Ureter (tissue), 1 donor: Measurements from ENCODE around the gene ZGRF1. TPM values are rescaled to one million over a fixed set of nuclear protein-coding genes. Genes with fewer than 3 reads are reported as not detected.
A peak's percentile ranks its signal among the peaks of the same experiment; 100 is the strongest.
"Not testable (repeated sequence)": the region's sequence is repeated elsewhere in the genome, so short reads cannot be mapped to it uniquely, and the experiment has no call there.

Experiments used
- DNase-seq: peaks from one replicate; pipeline ENCODE4 v3.0.0-alpha.2; 2020; ENCODE audit warnings: low spot score
- total RNA-seq: library from RNA; stranded (reverse); gene quantifications from one replicate; pipeline ENCODE4 v1.2.4, GENCODE V29; 2023
- donor health status: DM: yes; HTN: yes; CAD: no.

Gene ZGRF1
- total RNA-seq, 1 donor from 2014 or later, result 6.2 TPM

DNA sequence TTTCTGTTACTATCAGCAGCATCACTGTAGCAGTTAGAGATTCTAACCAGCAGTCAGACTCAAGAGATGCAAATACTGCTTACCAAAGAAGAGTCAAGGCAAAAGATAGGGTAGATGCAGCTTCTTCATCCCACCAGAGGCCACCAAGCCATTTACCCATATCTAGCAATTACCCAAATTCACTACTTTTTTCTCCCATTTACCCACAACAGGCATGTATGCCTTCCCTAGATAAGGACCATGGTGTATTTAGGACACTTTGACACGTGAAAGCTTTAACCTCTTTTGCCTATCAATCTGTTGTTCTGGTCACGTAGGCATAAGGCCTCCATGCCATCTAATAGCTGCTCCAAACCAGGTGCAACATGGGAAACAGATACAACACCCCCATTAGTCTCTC lies 5.8 kb upstream of the ZGRF1 start:
- DNase-seq, result no peak

DNA sequence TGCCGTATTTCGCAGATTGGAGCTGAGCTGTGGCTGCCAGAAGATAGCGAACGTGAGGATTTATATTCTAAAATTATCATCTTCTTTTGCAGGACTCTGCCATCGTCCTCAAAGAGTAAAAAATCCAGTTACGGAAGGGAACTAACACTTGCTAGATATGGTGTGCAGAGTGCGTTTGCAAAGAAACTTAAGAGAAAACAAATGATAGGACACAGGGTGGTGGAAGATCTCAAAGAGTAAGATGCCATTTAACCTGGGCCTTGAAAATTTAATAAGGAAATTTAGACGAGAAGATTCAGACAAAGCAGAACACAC lies 800 bp upstream of the ZGRF1 start:
- no peak for DNase-seq

DNA sequence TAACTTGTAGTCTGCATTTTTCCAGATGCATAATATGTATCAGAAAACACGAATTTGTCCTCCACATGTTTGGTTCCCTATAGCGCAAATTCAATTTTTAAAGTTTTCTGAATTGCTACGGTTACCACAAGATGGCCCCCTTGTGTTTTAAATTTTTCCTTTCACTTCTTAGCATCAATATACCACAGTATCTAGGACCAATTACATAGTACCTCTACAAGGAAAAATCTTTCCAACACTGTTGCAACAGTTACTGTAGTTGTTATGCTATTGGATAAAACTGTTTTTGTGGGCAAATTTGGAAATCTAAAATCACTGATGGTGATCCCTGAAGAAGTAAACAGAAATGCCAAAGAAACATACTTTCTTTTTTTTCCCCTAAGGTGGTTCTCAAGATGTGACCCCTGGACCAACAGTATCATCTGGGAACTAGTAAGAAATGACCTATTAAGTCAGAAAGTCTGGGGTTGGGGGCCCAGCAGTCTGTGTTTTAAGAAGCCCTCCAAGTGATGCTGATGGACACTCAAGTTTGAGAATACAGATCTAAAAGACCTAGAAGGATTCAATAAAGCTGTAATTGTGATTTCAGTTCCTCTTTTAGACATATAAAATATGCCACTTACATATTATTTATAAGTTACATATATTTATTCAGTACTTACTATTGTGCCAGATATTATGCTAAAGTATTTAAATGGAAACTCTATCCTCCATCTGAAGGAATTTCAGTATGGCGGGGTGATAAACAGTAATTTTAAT lies 3.1 kb downstream of the ZGRF1 start:
- DNase-seq, result no peak

DNA sequence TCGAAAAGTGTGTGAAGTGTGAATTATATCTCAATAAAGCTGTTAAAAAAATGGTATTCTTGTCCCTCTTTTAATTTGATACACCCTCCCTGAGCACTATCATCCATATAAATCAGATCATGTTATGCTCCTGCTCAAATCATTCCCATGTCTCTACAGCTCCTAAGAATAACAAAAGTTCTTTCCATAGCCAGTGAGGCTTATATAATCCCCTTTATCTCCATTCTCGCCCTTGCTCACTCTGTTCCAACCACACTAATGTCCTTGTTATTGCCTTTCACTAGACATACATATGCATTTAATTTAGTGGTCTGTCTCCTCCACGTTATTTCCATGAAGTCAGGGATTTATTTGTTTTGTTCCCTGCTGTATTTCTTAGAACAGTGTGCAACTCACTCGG lies 10.5 kb downstream of the ZGRF1 start:
- no peak for DNase-seq

DNA sequence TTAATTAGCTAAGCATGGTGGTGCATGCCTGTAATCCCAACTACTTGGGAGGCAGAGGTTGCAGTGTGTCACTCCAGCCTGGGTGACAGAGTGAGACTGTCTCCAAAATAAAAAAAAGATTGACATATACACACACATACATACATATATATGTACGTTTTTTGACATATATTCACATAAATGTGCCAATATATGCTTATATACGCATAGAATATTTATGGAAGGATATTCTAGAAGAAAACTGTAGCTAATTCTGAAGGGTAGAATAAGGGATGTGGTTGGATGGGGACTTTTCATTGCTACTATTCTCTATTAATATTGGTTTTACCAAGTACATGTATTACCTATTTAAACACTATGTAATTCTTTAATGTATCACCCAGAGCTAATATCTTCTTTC lies 19.7 kb downstream of the ZGRF1 start:
- no peak for DNase-seq

DNA sequence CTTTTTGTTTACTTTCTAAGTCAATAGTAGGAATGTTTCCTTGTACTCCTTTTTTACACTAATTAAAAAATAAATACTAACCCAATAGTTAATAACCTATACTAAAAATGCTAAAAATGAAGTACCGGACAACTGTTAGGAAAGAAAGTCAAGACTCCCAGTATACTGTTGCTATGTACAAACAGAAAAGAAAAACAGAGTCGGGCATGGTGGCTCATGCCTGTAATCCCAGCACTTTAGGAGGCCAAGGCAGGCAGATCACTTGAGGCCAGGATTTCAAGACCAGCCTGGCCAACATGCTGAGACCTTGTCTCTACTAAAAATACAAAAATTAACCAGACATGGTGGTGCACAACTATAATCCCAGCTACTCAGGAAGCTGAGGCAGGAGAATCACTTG lies 23.9 kb downstream of the ZGRF1 start:
- not testable (repeated sequence) for DNase-seq

DNA sequence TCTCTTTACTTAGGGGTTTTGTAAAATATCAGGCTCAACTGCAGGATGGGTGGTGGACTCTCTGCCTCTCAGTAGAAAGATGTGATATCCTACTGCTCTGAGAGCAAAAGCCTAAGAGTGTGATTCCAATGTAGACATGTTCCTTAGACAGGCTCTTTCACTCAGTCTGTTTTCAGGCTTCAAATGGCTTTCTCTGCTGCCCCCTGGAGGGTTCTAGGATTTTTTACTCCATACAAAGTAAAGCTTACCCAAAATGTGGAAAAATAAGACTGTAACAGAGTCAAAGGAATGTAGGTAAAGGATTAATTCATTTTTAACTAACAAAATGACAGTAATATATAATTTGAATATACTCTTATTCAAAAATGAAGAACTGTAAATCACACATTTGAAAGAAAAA lies 32.1 kb downstream of the ZGRF1 start:
- DNase-seq, result peak; percentile 48

DNA sequence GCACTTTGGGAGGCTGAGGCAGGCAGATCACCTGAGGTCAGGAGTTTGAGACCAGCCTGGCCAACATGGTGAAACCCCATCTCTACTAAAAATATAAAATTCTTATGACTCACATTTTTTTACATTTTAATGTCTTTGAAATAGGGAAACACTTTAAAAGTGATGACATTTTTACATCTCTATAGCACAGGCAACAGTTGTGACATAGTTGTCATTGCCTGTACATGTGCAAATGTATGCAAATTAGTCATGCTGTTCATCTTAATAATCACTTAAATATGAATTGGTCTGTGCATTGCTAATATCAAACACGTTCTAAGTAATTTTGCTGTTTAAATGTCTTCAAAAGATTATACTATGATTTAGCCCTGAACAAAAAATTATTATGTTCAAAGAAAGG lies 41.7 kb downstream of the ZGRF1 start:
- no peak for DNase-seq

DNA sequence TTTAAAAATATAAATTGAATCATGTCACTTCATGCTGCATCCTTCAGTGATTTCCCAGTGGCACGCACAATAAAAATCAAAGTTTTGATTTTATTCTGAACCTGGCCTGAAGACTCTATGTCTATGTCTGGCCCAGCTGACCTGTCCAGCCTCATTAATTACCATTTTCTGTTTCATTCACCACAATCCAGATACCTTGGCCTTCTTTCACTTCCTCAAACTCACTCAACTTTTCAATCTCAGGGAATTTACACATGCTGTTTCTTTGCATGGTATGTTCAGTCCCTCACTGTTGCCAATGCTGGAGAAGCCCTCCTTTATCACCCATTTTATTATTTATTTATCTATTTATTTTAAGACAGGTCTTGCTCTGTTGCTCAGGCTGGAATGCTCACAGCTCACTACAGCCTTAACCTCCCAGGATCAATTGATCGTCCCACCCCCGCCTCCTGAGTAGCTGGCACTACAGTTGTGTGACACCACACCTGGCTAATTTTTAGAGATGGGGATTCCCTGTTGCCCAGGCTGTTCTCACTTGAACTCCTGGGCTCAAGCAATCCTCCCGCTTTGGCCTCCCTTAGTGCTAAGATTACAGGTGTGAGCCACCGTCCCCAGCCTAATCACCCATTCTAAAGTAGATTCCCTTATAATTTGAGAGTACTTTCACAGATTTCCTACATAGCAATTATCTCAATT lies 43.1 kb downstream of the ZGRF1 start:
- DNase-seq, result no peak

DNA sequence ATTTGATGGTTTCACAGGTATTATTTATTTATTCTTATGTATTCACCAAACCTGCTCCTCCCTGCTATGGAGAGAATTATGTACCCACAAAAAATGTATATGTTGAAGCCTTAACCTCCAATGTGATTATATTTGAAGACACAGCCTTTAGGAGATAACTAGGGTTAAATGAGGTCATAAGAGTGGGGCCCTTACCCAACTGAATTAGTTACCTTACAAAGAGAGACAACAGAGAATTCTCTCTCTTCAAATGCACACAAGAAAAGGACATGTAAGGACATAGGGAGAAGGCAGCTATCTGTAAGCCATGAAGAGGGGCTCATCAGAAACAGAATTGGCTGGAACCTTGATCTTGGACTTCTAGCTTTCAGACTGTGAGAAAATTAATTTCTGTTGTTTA lies 44.0 kb downstream of the ZGRF1 start:
- no peak for DNase-seq

DNA sequence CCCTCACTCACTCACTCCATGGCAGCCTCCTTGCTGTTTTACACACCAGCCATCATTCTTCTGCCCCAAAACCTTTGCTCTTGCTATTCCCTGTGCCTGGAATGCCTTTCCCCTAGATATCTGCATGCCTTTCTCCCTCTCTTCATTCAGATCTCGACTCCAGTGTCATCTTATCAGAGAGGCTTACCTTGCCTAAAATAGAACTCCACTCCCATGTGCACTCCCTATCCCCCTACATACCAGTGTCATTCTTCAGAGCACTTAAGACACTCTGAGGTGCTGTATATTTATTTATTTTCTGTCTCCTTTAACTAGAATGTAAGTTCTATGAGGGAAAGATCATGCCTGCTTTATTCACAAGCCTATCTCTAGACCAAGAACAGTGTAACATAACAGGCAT lies 45.1 kb downstream of the ZGRF1 start:
- no peak for DNase-seq

DNA sequence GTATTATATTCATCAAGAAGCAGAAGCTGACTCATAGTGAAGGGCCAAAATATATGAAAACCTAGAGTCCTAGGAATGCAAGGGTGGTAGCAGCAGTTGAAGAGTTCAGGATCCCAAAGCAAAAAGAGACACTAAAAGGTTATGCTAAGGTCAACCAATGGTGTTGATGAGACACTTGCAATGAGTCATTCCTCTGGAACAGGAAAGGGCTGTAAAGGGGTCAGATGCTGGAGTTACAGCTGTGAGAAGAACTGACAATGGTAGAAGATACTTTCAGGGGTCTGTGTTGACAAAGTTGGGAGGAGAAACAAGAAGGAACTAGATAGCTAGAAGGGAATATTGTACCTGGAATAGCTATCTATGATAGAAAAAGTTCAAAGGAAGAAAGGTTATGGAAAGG lies 47.5 kb downstream of the ZGRF1 start:
- no peak for DNase-seq

DNA sequence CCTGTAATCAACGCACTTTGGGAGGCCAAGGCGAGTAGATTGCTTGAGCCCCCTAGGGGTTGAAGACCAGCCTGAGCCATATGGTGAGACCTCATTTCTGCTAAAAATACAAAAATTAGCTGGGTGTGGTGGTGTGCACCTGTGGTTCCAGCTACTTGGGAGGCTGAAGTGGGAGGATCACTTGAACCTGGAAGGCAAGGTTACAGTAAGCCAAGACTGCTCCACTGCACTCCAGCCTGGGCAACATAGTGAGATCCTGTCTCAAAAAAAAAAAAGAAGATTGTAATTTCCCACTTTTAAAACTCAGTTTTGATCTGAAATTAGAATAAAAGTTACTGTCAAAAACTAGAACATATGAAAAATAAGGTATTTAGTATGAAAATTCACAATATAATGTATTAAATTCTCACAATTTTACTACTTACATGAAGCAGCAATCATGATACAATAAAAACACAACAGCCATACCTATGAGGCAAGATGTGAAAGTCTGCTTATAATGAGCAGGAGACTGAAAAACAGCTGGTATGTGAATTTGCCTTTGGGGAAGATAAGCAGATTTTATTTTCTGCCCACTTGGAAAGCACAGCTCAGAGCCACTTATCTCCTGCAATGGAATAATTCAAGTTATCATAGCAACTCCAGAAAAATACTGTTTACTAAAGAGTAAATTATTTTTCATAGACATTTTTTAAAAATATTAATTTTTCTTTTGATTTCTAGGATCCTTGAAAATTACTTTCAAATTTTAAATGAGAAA lies 50.6 kb downstream of the ZGRF1 start:
- no peak for DNase-seq

DNA sequence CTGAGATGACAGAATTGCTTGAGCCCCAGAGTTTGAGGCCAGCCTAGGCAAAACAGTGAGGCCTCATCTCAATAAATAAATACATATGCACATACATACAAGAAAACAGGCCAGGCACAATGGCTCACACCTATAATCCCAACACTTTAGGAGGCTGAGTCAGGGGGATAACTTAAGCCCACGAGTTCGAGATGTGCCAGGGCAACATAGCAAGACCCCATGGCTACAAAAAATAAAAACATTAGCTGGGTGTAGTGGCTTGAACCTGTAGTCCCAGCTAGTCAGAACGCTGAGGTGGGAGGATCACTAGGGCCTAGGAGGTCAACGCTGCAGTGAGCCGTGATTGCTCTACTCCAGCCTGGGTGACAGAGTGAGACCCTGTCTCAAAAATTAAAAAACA lies 69.2 kb downstream of the ZGRF1 start:
- DNase-seq, result no peak

DNA sequence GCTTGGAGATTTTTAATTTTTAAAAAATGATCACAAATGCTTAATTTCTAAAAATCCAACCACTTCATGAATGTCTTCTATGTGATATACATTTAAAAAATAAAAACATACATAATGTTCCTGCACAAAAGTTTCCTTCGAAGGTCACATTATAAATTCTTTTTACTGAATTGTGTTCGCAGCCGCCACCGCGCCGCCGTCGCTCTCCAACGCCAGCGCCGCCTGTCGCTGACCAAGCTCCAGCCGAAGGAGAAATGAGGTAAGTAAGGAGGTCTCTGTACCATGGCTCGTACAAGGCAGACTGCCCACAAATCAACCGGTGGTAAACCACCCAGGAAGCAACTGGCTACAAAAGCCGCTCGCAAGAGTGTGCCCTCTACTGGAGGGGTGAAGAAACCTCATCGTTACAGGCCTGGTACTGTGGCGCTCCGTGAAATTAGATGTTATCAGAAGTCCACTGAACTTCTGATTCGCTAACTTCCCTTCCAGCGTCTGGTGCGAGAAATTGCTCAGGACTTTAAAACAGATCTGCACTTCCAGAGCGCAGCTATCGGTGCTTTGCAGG lies 71.9 kb downstream of the ZGRF1 start:
- no peak for DNase-seq

DNA sequence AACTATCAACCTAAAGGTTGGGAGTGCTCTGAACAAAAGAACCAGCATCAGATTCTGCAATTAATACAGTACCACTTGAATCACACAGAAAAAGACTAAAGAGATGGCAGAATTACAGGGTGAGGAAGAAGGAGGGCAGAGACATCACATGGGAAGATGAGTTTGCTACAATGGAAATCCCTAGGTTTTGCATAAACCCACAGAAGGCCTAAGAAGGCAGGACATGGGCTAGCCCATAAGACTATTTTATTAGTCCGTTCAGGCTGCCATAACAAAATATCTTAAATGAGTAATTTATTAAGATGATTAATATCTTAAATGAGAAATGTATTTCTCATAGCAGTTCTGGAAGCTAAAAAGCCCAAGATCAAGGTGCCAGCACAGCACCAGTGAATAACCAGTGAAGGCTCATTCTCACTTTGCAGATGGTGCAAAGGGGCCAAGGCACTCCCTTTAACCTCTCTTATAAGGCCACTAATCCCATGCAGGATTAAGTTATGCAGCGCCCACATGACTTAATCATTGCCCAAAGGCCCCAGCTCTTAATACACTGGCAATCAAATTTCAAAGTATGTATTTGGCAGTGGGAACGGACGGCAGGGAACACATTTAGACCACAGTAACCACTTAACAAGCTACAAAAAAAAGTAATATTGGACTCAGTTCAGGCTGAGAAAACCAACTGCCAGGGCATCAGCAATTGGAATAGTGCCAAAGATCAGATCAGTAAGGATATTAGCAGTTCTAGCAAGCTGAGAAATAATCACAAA lies 73.1 kb downstream of the ZGRF1 start:
- no peak for DNase-seq

DNA sequence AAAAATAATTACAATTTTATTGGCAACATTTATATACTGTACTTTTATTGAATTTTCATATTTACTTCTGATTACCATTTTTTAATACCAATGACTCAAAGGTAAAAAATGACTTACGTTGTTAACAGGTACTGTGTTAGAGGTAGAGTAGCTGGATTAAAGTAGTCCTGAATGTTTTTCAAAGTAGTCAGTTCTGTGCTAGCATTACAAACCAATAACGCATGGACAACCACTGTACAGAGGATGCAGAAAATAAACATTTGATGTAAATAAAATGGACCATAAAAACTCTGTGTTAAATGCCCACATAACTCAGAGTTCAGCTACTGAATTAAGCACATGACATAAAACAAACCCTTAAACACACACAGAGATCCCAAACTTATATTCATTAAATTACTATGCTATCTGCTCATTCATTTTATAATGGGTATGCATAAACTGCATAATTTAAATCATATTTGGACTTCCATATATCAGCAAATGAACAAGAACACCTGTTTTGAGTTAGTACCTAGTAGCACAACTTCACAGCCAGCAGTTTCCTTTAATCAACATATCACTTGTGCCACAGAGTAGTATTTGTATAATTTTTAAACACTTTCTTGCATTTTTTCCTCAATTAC lies 74.3 kb downstream of the ZGRF1 start:
- DNase-seq, result no peak

DNA sequence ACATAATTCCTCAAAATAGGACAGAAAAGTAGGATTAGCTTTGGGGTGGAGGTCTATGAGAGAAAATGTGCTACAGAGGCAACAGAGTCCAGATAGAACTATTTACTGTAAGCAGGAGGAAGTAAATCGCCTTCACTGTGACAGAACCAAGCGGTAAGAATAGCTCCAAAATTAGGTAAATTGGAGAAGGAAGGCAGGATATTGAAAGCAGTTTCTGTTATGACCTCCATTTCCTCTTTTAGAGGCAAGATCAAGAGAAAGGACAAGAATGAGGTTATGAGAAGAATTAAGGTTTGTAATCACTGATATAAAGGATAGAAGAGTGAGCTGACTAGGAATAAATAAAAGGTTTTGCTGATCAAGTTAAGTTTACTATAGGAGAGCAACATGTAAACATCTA lies 76.6 kb downstream of the ZGRF1 start:
- no peak for DNase-seq

DNA sequence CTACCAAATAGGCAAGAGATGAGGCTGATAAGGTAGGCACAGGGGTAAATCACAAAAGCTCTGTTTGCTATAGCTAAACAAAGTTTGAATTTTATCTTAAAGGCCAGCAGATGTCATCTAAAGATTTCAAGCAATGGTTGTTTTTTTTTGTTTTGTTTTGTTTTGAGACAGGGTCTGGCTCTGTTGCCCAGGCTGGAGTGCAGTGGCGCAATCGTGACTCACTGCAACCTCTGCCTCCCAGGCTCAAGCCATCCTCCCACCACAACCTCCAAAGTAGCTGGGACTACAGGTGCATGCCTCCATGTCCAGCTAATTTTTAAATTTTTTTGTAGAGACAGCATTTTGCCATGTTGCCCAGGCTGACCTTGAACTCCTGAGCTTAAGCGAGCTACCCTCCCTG lies 77.7 kb downstream of the ZGRF1 start:
- no peak for DNase-seq

DNA sequence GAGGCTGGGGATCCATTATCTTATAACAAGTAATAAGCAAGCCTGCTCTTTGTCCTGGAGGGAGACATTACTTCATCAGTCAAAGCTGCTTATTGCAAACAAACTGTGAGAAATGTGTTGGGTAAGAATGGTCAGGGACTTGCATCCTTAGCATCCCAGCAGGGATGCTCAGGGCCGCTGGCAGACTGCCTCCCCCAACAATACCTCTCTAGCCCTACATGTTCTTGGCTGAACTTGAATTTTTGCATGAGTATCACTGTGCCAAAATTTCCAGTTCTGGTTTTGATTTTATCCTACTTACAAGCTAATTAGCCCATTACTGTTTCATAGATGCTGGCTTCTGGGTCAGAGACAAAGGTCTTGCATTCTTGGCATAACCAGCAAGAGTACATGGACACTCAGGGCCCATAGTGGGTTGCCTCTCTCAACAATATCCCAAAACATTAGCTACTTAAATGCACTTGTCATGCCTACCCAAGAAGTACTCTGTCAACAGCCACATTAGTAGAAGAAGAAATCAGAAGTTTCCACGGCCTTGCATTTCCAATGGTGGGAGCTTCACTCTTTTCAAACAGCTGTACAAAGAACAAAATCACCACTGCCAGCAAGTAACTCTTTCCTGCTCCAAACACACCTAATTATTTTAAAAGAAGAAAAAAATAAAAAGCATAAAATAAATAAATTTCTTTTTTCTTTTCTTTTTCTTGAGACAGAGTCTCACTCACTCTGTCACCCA lies 78.9 kb downstream of the ZGRF1 start:
- DNase-seq, result no peak

DNA sequence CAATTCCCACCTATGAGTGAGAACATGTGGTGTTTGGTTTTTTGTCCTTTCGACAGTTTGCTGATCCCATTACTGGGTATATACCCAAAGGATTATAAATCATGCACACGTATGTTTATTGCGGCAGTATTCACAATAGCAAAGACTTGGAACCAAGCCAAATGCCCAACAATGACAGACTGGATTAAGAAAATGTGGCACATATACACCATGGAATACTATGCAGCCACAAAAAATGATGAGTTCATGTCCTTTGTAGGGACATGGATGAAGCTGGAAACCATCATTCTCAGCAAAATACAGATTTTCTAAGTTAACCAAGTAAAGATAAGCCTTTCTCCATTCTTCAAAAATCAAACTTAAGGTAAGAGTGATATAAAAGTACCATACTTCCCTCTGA lies 82.4 kb downstream of the ZGRF1 start:
- not testable (repeated sequence) for DNase-seq
